CD4-positive, alpha-beta T cell treated with Interleukin-6 at 100 ng/mL for 8 hours (primary cell): Measurements from ENCODE around the gene RSAD2.

Source experiments
- DNase-seq: peaks from one replicate; pipeline ENCODE4 v3.0.0-alpha.2; 2020; ENCODE audit warnings: mixed read lengths, low spot score

RSAD2 gene

GRCh38 chr2:6906165-6906741, 28.7 kb downstream of the RSAD2 start:
- no peak for DNase-seq

GRCh38 chr2:6908291-6908690, 30.7 kb downstream of the RSAD2 start:
- DNase-seq: no peak

DNA sequence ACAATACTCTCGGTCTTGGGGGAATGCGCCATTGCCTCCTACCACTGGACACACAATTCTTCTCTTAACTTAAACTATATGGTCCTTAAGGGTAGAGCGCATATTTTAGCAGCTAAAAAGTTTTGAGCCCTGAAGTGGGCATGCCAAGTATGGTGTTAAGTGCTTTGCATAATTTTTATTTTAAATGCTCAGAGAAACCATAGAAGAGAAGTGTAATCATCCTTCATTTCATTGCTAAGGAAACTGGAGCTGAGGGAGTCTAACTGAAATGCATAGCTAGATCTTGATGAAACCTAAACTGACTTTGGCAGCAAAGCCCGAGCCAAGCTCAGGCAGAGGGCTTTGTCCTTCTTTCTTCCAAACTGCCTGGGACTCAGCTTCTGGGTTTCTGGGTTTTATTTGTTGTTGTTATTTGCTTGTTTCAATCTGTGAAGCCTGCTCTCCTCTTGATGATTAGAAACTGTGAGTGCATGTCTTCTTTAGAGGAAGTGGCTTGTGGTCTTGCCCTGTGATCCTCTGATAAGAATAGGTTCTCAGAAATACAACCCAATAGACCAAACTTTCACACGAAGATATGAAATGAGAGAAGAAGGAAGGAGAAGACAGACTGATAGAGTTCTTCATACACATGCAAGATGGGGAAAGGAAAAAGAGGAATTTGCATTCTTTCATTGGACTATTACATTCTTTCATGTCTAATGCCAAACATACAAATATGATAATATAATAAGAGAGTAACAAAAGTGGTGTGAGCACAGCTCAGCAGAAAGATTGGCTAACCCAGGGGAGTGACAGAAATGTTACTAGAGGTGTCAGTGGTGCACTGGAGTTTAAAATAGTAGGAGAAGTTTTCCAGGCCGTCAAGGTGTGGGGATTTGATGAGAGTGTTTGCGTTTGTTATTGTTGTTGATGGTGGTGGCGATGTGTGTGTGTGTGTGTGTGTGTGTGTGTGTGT, 32.1 kb downstream of the RSAD2 start:
- DNase-seq: peak; percentile 81

GRCh38 chr2:6911721-6912120, 34.1 kb downstream of the RSAD2 start:
- no peak for DNase-seq

GRCh38 chr2:6913415-6914157, 36.0 kb downstream of the RSAD2 start:
- peak; percentile 71 for DNase-seq

GRCh38 chr2:6914828-6915227, 37.3 kb downstream of the RSAD2 start:
- DNase-seq: no peak

DNA sequence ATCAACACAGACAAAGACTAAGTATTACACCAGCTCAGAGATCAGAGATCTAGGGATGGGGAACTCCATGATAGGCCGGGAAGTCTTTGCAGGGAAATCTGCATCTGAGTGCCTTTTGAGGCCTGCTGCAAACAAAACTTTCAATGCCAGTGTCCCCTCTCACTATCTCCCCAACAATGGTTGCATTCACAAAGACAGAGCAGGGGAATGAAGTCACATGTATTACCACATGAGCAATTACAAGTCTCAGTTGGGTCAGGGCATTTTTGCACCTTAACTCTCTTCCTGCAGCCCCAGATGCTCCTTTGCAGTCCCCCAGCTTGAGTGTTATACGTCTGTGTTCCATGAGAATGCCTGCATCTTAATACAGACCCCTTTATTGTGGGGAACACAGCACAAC, 37.8 kb downstream of the RSAD2 start:
- no peak for DNase-seq

- DNase-seq: no peak
Observed at GRCh38 chr2:6916224-6916623, 38.6 kb downstream of the RSAD2 start.

GRCh38 chr2:6916736-6917070, 39.1 kb downstream of the RSAD2 start:
- no peak for DNase-seq

GRCh38 chr2:6917071-6917760, 39.6 kb downstream of the RSAD2 start, which contains the start of gene RNF144A:
RNF144A (plus strand) TSS chr2:6917412; CDS start chr2:6996927, 79,515 bp downstream.
- peak; percentile 64 for DNase-seq

DNA sequence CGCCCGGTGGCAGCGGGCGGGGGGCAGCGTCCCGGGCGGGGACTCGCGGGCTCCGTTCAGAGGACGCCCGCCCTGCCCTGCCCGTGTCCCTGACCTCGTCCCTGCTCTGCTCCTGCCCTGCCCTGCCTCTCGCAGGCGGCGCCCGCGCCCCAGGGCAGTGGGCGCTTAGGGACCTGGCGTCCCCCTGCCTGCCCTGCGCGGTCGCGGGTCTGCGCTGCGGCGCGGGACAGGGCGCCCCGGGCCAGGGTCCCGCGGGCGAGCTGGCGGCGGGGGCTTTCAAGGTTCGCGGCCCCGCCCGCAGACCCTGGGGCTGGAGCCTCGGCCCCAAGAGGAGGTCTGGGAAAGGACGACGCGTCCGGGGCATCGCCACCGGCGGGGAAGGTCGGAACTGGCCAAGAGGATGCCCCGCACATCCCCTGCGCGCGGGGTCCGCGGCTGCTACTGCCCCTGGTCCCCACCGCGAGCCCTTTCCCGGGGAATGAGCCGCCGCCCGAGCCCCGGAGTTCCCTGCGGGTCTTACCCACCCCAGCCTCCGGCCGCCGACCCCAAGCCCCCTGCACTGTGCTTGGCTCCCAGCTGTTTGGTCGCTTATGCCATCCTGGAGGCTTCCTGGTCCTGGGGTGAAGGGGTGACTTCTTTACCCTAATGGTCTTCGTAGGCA, 40.3 kb downstream of the RSAD2 start:
- no peak for DNase-seq

DNA sequence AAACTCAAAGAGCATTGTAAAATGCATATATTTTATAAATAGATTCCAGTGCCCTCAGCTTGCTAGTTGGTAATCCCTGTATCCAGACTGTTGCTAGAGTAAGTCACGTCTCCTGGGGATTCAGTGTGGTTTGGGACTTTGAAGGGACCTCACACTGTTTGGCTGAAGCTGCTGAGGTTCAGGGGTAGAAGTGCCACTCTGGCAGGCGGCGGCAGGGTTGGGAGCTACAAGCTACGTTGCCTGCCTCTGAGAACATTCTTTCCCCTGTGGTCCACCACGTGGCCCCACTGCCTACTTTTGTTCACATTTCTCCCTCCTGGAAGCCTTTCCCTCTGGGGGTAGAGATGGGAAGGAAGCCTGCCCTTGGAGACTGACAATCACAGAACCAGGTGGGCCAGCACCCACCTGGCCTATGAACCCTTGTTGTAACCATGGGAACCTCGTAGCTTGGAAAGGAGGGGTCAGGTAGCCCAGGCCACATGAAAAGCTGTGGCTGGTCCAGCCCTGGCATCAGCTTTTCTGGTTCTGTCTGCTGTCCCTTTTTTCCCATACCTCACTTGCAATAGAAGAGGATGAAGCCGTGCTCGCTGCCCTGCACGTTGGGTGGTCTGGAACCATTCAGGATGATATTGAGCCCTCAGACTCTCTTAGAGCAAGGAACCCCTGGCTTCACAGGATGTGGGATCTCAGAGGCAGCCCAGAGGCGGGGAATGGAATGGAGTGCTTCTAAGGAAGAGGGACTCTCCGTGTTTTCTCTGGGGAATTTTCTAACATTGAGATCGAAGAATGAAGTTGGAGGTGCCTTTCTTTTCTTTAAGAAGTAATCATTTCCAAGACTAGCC, 42.5 kb downstream of the RSAD2 start:
- DNase-seq: no peak

GRCh38 chr2:6920743-6921064, 43.1 kb downstream of the RSAD2 start:
- no peak for DNase-seq

DNA sequence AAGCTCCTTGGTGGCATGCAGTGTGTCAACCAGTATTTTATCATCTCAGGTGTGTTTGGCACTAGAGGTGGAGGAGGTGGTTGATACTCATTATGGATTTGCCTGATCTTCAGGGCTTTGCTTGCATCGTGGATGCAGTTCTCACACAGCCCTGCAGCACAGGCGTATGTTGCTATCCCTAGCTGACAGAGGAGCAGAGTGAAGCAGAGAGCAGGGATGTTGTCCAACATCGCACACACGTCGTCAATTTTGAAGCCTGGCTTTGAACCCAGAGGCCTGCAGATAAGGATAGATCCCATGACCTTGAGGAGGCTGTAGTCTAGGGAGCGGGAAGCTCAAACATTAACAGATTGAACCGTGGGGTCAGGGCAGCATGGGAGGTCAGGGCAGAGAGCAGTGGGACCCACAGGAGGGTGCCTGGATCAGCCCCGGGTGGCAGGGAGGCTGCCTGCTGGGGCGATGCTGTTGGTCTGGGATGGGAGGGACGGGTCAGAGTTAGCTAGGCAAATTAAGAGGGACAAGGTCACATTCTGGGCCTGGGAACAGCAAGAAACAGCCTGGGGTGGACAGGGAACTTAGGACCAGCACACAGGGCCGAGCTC, 43.8 kb downstream of the RSAD2 start:
- DNase-seq: no peak

DNA sequence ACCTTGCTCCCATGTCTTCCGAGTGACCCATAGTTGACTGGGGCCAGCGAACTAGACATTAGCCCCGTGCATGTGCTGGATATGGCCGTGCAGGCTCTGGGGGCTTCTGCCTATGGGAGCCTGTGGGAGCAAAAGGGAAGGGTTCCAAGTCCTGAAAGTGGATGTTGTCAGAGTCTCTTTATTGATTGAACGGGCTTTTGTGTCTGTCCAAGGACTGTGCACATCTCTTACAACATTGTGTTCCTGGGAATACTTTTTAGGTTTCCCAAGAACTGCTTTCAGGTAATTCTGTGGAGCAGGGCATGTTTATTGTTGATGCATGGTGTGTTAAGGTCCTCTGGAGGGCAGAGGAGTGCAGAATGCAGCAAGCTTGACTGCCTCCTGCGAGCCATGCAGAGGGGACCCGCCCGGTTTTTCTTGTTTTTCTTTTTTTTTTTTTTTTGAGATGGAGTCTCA, 44.7 kb downstream of the RSAD2 start:
- DNase-seq: no peak

GRCh38 chr2:6923319-6923718, 45.7 kb downstream of the RSAD2 start:
- no peak for DNase-seq

DNA sequence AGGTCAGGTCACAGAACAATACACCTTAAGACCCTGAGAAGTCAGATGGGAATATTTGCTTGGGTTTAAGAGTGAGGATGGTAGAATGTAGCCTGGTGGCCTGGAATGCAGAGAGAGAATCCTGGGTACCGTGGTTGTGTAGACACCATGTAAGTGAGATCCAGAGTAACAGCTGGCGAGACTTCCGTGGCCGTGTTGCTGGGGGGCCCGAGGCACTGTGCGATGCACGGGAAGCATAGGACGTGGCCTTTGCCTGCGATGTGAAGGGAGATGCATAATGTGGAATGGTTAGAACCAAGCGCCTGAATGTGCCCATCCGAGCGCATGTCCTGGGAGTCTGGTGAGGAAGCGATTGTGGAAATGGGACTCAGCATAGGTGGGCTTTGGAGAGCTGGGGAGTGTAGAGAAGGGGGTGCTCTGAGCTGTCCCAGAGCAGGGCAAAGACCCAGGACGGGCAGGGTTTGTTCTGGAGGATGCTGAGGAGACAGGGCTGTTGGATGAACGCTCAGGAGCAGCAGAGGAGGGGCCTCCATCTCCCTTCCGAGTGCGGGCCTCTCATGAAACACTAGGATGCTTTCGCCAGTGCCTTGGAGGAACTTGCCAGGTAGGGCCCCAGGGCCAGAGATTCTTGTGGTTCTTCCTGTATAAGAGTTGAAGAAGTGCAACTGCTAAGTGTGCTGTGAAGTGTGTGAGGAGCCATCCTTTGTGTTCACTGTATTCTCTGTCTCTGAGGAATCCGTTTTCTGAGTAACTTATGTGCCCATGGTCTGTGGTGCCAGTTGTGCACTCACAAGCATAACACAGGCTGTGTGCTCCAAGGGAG, 46.7 kb downstream of the RSAD2 start:
- DNase-seq: no peak

DNA sequence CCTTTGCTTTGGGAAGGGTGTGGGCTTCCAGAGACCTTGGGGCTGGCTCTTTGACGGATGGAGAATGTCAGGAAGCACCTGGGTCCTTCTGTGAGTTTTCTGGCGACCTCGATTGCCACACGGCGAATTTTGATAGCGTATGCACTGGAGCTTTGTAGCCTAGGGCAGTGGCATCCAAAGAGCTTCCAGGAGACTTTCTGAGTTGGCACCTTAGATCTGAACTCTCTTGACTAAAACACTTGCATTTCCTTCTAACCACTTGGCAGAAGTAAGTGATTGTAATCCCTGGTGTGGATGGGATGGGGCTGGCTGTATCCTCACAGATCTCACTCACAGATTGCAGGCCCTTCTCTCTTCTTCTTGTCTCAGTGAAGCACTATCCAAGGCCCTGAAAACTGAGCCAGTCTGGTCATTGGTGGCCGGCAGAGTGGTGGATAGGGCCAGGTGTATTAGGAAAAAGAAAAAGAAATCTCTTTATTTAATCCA, 47.4 kb downstream of the RSAD2 start:
- DNase-seq: no peak

- no peak for DNase-seq
Observed at GRCh38 chr2:6926071-6926732, 48.6 kb downstream of the RSAD2 start.
